ENCODE results near the gene GLRX3. TPM values are rescaled to one million over a fixed set of nuclear protein-coding genes. Genes with fewer than 3 reads are reported as not detected.

Gene GLRX3
- total RNA-seq, 4 donors from 2014 or later, result 28.4 to 38.2 (median 35.9) TPM

- no peaks in the 10 kb centered on the region for H3K9me3 ChIP-seq
- WGBS, 2 donors, result 77 to 94% methylated on average over 7 to 22 of the region's 25 CpGs
- DNase-seq (ENCODE audit: low spot score in 2 of 2), result no peak
- peaks cover 0 to 15% (median 6%) of the 10 kb centered on the region in 4 donors for H3K4me1 ChIP-seq
- no peak overlapping the region for H3K27ac ChIP-seq
- no peak for TF ChIP-seq CTCF (IDR thresholded peaks at IDR 0.05)
- no peak for TF ChIP-seq EP300 (IDR thresholded peaks at IDR 0.05)
- TF ChIP-seq POLR2A (IDR thresholded peaks at IDR 0.05), result no peak
- H3K27me3 ChIP-seq, result peaks cover 0 to 8% of the 10 kb centered on the region in 2 donors
- no peak overlapping the region for H3K4me3 ChIP-seq
- peaks cover 0 to 41% (median 0%) of the 10 kb centered on the region in 3 donors for H3K36me3 ChIP-seq
Measured at GRCh38 chr10:130189608-130190054, 53.4 kb downstream of the GLRX3 start.

- Histone ChIP-seq H3K4me3 (peak overlapping the region; percentile 32 to 67 (median 46)), H3K4me1 (peaks cover 0 to 15% (median 6%) of the 10 kb centered on the region in 4 donors), H3K27ac (peak overlapping the region in 1 of 4 donors; percentile 15), H3K9me3 (no peaks in the 10 kb centered on the region), H3K36me3 (peaks cover 0 to 36% (median 0%) of the 10 kb centered on the region in 3 donors), H3K27me3 (peaks cover 0 to 8% of the 10 kb centered on the region in 2 donors)
- WGBS, 2 donors, result 5 to 6% methylated on average over 11 to 18 of the region's 81 CpGs
- peak; percentile 81 to 84 for DNase-seq (ENCODE audit: low spot score in 2 of 2)
- TF ChIP-seq POLR2A (IDR thresholded peaks at IDR 0.05), result no peak
- peak; percentile 99 to 100 (median 100) for TF ChIP-seq CTCF (IDR thresholded peaks at IDR 0.05)
Measured at GRCh38 chr10:130190055-130190736, 54.0 kb downstream of the GLRX3 start.

GRCh38 chr10:130190737-130191115 is 54.5 kb downstream of the GLRX3 start:
- H3K27ac ChIP-seq, result peak overlapping the region in 1 of 4 donors; percentile 15
- TF ChIP-seq POLR2A (IDR thresholded peaks at IDR 0.05) (no peak), CTCF (IDR thresholded peaks at IDR 0.05) (no peak), EP300 (IDR thresholded peaks at IDR 0.05) (no peak)
- no peak for DNase-seq (ENCODE audit: low spot score in 2 of 2)
- H3K27me3 ChIP-seq, result peaks cover 0 to 8% of the 10 kb centered on the region in 2 donors
- peak overlapping the region; percentile 32 to 67 (median 46) for H3K4me3 ChIP-seq
- H3K36me3 ChIP-seq, result peaks cover 0 to 30% (median 0%) of the 10 kb centered on the region in 3 donors
- H3K4me1 ChIP-seq, result peaks cover 0 to 15% (median 6%) of the 10 kb centered on the region in 4 donors
- 17 to 29% methylated on average over 12 to 19 of the region's 25 CpGs for WGBS, 2 donors
- H3K9me3 ChIP-seq, result no peaks in the 10 kb centered on the region

- DNase-seq (ENCODE audit: low spot score in 2 of 2), result no peak
- H3K36me3 ChIP-seq, result peaks cover 0 to 24% (median 0%) of the 10 kb centered on the region in 3 donors
- WGBS, 2 donors, result 81 to 90% methylated on average over 22 of the region's 22 CpGs
- H3K27me3 ChIP-seq, result peaks cover 0 to 8% of the 10 kb centered on the region in 2 donors
- peaks cover 0 to 15% (median 6%) of the 10 kb centered on the region in 4 donors for H3K4me1 ChIP-seq
- TF ChIP-seq EP300 (IDR thresholded peaks at IDR 0.05), result no peak
- no peak for TF ChIP-seq POLR2A (IDR thresholded peaks at IDR 0.05)
- TF ChIP-seq CTCF (IDR thresholded peaks at IDR 0.05), result no peak
- no peak overlapping the region for H3K4me3 ChIP-seq
- no peak overlapping the region for H3K27ac ChIP-seq
- no peaks in the 10 kb centered on the region for H3K9me3 ChIP-seq
Measured at GRCh38 chr10:130191380-130191779, 55.2 kb downstream of the GLRX3 start.

- no peak overlapping the region for H3K4me3 ChIP-seq
- WGBS, 2 donors, result 87 to 90% methylated on average over 7 to 8 of the region's 10 CpGs
- H3K27me3 ChIP-seq, result peaks cover 0 to 8% of the 10 kb centered on the region in 2 donors
- TF ChIP-seq POLR2A (IDR thresholded peaks at IDR 0.05), result no peak
- TF ChIP-seq EP300 (IDR thresholded peaks at IDR 0.05), result no peak
- no peak for TF ChIP-seq CTCF (IDR thresholded peaks at IDR 0.05)
- DNase-seq (ENCODE audit: low spot score in 2 of 2), result no peak
- peaks cover 0 to 14% (median 0%) of the 10 kb centered on the region in 3 donors for H3K36me3 ChIP-seq
- H3K27ac ChIP-seq, result no peak overlapping the region
- peaks cover 0 to 15% (median 6%) of the 10 kb centered on the region in 4 donors for H3K4me1 ChIP-seq
- H3K9me3 ChIP-seq, result no peaks in the 10 kb centered on the region
Measured at GRCh38 chr10:130192276-130192848, 56.2 kb downstream of the GLRX3 start.

Data from tibial nerve (tissue), 4 donors.